SK-N-SH (cell line): ENCODE data around the gene ETF1.

Source experiments
- CTCF ChIP-seq: fragments of 200-600 bp; sonication (generic); IDR thresholded peaks from 2 replicates; pipeline ENCODE4 v1.6.1; 2017; ENCODE audit warnings: antibody characterized with exemption, mild to moderate bottlenecking, moderate library complexity
- EP300 ChIP-seq, 2 experiments: IDR thresholded peaks; 2 replicates each; pipeline versions ENCODE4 v1.4.0 to v1.6.1; 2012; ENCODE audit warnings: borderline replicate concordance in 1 of 2, low read depth in 1 of 2, low read length in 1 of 2
- EZH2phosphoT487 ChIP-seq: fragments of 200-600 bp; sonication (generic); IDR thresholded peaks from 2 replicates; pipeline ENCODE4 v1.6.1; 2017; ENCODE audit warnings: low read depth, mixed run types, mild to moderate bottlenecking, antibody characterized with exemption, moderate library complexity, borderline replicate concordance
- FOXJ3 ChIP-seq: sonication (generic); formaldehyde crosslinking; IDR thresholded peaks from 2 replicates; pipeline ENCODE4 v1.5.1; 2020; ENCODE audit warnings: mild to moderate bottlenecking, missing genetic modification reagents
- GABPA ChIP-seq: IDR thresholded peaks from 2 replicates; pipeline ENCODE4 v1.4.0; 2012; ENCODE audit warnings: low read depth, mild to moderate bottlenecking
- JUND ChIP-seq: IDR thresholded peaks from 2 replicates; pipeline ENCODE4 v1.4.0; 2012
- MXI1 ChIP-seq: IDR thresholded peaks from 2 replicates; pipeline ENCODE4 v1.6.1; 2012; ENCODE audit warnings: mild to moderate bottlenecking, low read depth, low read length, improper control_type of control experiment
- POLR2AphosphoS5 ChIP-seq: IDR thresholded peaks from 2 replicates; pipeline ENCODE4 v1.6.1; 2012; ENCODE audit warnings: low read depth, low read length
- RAD21 ChIP-seq: IDR thresholded peaks from 2 replicates; pipeline ENCODE4 v1.6.1; 2012; ENCODE audit warnings: mild to moderate bottlenecking, low read length
- RFX5 ChIP-seq: IDR thresholded peaks from 2 replicates; pipeline ENCODE4 v1.6.1; 2012; ENCODE audit warnings: mild to moderate bottlenecking, improper control_type of control experiment, low read length
- TAF1 ChIP-seq: IDR thresholded peaks from 2 replicates; pipeline ENCODE4 v1.6.1; 2012; ENCODE audit warnings: low read depth, mild to moderate bottlenecking, low read length, moderate library complexity, borderline replicate concordance

- no peak for TF ChIP-seq MXI1
- no peak for TF ChIP-seq JUND
- TF ChIP-seq CTCF: no peak
- TF ChIP-seq TAF1: no peak
- no peak for TF ChIP-seq RFX5
- no peak for TF ChIP-seq EP300 (IDR thresholded peaks at IDR 0.05; ENCODE audit: borderline replicate concordance in 1 of 2, low read depth in 1 of 2, low read length in 1 of 2)
- no peak for TF ChIP-seq EZH2phosphoT487
- no peak; the same call in 1 of the 2 replicates for TF ChIP-seq POLR2AphosphoS5
- TF ChIP-seq RAD21: no peak
- no peak for TF ChIP-seq FOXJ3
- TF ChIP-seq GABPA: no peak
Measured at GRCh38 chr5:138553437-138554095, 10.5 kb upstream of the ETF1 start.
